GM19324 (cell line): ENCODE data around the gene DHRS7B.
"Not testable (repeated sequence)": the region's sequence is repeated elsewhere in the genome, so short reads cannot be mapped to it uniquely, and the experiment has no call there.

Experiments used
- ATAC-seq: cut with Tn5 transposase; IDR thresholded peaks from one replicate; pipeline ENCODE4 v1.9.1; 2021; ENCODE audit warnings: mild to moderate bottlenecking, moderate library complexity; ENCODE audit not compliant: unreplicated experiment, low FRiP score

The DHRS7B gene

GRCh38 chr17:21126645-21127508 is at the start of gene DHRS7B:
TSS of gene DHRS7B (plus strand) at chr17:21126964. CDS start at chr17:21126972, 8 bp downstream.
- peak; percentile 95 for ATAC-seq

- no peak for ATAC-seq
These were observed 49.5 kb upstream of the DHRS7B start for GRCh38 chr17:21077281-21077680.

- ATAC-seq = no peak
These were observed 48.6 kb upstream of the DHRS7B start for GRCh38 chr17:21078016-21078780.

- ATAC-seq = no peak
These were observed 47.6 kb upstream of the DHRS7B start for GRCh38 chr17:21079196-21079595.

GRCh38 chr17:21082001-21082436 is 44.7 kb upstream of the DHRS7B start:
- no peak for ATAC-seq

- not testable (repeated sequence) for ATAC-seq
These were observed 41.5 kb upstream of the DHRS7B start for GRCh38 chr17:21085280-21085679.

- no peak for ATAC-seq
These were observed 41.1 kb upstream of the DHRS7B start for GRCh38 chr17:21085707-21086106.

- no peak for ATAC-seq
These were observed 37.6 kb upstream of the DHRS7B start for GRCh38 chr17:21089145-21089544.

GRCh38 chr17:21089933-21090901 is 36.5 kb upstream of the DHRS7B start:
- peak; percentile 83 for ATAC-seq

GRCh38 chr17:21090902-21091618 is 35.7 kb upstream of the DHRS7B start:
- ATAC-seq = no peak

GRCh38 chr17:21094298-21094704 is 32.5 kb upstream of the DHRS7B start:
- ATAC-seq = no peak

GRCh38 chr17:21095735-21096134 is 31.0 kb upstream of the DHRS7B start:
- no peak for ATAC-seq

- ATAC-seq = no peak
These were observed 29.9 kb upstream of the DHRS7B start for GRCh38 chr17:21096874-21097273.

- peak; percentile 92 for ATAC-seq
These were observed 27.7 kb upstream of the DHRS7B start for GRCh38 chr17:21098934-21099689.

- no peak for ATAC-seq
These were observed 26.1 kb upstream of the DHRS7B start for GRCh38 chr17:21100636-21101035.

- ATAC-seq = no peak
These were observed 22.2 kb upstream of the DHRS7B start for GRCh38 chr17:21104608-21105007.

- no peak for ATAC-seq
These were observed 21.5 kb upstream of the DHRS7B start for GRCh38 chr17:21105064-21105894.

GRCh38 chr17:21106316-21106715 is 20.4 kb upstream of the DHRS7B start:
- no peak for ATAC-seq
